Activated gamma-delta T cell (primary cell): Measurements from ENCODE around the gene JPH3.

ENCODE experiments used
- DNase-seq: peaks from one replicate; lab custom pipeline; 2025; lab: John Stamatoyannopoulos, UW

JPH3 gene

DNA sequence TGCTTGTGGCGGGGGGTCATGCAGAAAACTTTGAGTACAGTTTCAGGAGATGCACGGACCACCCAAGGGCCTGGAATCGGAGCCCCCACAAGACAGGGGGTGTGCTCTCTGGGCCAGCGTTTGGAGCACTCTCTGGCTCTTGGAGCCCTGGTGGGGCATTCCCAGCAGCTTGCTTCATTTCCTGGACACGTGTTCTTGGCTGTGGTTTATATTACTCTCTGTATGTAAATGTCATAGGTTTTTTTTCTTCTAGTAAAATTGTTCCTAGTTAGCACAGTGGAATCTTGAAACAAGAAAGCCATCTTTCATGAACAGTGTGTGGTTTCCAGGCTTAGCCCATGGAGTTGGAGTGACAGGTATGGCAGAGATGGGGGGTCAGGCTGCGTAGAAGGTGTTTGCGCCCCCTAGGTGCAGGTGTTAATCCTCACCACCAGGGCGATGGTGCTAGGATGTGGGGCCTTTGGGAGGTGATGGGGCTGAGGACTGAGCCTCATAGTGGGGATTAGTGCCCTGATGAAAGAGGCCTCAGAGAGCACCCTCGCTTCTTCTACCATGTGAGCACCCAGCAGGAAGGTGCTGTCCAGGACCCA is 79.8 kb downstream of the JPH3 start:
- no peak for DNase-seq

DNA sequence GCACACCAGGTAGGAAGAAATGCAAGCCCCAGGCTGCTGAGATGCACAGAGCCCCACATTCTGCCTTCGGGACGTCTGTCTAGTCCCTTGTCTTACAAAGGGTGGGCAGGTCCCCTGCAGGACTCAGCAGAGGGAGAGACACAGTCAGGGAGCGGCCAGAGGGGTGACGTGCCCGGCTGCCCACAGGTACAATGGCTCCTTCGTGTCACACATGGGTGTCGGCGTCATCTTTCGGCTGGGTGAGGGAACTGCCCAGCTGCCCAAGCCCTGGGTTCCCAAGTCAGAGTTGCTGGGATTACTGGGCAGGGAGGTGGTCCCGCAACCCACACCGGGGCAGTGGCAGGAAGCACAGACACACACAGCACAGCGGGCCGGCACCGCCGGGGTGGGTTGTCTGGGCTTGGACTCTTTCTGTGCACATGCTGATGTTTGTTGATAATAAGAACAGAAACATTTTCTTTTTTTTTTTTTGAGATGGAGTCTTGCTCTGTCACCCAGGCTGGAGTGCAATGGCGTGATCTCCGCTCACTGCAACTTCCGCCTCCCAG is 80.6 kb downstream of the JPH3 start:
- no peak for DNase-seq

DNA sequence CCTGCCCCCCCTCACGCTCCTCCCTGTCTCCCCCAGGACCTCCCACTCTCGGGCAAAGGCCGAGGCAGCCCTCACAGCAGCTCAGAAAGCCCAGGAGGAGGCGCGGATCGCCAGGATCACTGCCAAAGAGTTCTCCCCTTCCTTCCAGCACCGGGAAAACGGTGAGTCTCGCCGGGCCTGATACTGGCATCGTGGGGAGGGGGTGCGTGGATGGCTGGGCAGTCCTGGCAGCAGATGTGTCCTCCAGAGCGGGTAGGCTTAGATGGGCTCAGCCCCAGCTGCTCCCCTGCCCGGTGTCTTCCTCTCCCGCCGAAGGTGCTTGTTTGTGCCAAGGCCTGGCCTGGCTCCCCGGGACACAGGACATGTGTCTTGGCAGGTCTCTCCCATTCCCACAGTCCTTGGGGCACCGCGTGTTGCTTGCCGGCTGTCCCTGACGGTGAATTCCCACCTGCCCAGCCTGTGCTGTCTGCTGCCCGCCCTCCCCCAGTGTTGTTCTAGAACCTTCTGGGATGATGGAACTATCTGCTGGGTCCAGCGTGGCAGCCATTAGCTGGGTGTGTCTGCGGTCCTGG is 81.9 kb downstream of the JPH3 start:
- DNase-seq = no peak

DNA sequence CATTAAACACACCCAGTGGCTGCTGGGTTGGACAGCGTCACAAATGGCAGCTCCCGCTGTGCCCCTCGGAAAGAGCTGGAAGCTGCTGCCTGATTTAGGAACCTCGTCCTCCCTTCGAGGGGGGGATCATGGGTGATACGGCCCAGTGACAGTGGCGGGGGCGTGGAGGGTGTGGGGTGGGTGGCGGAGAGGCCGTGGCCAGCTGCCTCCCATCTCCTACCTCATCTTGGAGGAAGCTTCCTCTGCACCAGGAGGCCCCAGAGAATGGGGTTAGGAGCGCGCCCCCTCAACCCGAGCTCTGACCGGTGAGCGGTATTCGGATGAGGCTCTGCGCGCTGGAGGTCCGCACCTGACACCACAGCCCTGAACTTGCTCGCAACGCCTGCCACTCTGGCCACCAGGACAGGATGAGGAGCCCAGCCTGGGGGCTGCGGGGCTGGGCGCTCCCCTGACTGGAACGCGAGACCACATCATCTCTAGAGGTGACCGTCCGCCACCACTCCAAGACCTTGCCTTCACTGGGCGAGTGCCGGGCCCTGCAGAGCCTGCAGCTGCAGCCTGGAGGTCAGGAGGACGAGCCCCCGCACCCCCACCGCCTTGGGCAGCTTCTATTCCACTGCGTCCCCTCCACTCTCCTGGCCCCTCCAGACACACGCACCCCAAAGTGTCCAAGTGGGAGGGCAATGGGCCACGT is 82.5 kb downstream of the JPH3 start:
- no peak for DNase-seq

DNA sequence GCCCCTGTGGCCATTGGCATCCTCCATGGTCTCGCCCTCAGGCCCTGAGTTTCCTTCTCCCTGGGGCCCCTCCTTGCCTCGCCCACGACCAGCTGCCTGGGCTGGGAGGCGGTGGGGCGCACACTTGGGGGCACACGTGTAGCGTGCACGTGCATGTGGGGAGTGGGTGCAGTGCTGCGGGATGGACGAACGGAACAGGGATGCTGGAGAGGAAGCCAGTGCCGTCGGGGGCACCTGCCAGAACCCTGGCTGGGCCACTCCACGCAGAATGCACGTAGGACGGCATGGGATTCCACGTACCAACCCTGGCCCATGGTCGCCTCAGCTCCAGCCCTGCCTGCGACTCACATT is 83.1 kb downstream of the JPH3 start:
- no peak for DNase-seq

DNA sequence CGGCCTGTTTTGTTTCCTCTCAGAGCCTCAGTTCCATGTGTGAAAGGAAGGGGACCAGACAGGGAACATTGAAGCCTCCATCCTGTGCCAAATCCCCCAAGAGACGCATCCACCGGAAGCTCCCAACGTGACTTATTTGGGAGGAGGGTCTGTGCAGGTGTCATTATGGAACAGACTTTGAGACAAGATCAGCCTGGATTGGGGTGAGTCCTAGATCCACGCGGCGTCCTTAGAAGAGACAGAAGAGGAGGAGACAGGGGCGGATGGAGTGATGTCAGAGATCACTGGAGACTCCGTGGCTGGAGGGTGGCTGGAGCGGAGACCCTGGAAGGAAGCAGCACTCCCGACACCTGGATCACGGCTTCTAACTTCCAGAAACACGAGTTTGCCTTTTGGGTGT is 83.5 kb downstream of the JPH3 start:
- DNase-seq = no peak

DNA sequence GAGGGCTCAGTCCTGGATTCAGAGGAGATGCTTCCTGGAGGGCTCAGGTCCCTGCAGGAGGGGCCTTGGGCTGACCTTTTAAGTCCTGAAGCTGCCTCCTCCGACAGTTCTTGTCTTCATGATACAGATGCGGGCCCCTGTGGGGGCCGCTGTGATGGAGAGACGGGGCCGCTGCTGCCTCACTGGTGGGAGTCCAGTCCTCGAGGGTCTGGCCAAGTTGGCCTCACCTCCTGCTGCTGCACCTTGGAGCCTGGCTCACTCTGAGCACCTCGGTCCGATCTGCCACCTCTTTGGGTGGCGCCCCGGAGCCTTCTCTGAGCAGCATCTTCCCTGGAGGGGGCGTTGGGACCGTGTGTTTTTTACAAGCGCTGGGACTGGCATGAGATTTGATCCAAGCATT is 84.4 kb downstream of the JPH3 start:
- no peak for DNase-seq

DNA sequence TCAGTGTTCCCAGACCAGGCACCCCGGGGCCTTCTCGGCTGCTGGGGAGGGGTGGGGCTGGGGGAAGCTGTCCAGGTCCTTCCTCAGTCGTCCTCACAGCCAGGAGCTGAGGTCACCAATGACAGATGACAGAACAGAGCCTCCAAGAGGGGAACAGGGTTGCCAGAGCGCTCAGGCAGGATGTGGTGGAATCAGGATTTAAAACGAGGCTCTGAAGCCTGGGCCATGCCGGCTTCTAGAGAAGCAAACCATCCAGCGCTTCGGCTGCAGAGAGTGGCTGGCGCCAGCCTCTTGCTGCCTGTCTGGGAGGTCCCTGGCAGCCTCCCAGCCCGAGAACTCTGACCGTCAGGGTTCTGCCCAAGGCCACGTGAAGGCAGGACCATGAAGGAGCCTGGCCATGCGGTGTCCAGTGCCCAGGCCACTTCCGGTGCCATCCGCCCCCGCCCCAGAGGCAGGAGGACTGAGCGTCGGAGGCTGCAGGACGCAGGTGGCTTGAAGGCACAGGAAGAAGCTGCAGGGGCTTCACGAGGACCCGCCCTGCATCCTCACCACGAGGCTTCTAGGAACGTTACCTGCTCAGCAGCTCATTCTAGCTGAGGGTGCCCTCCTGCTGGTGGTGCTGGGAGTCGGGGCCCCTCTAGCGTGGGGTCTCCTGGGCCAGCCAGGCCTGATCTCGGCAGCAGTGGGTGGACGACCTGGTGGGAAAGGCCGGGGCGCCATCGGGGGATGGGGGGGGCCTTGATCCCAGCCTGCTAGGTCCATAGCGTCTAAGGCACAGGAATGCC is 85.0 kb downstream of the JPH3 start:
- DNase-seq = no peak

DNA sequence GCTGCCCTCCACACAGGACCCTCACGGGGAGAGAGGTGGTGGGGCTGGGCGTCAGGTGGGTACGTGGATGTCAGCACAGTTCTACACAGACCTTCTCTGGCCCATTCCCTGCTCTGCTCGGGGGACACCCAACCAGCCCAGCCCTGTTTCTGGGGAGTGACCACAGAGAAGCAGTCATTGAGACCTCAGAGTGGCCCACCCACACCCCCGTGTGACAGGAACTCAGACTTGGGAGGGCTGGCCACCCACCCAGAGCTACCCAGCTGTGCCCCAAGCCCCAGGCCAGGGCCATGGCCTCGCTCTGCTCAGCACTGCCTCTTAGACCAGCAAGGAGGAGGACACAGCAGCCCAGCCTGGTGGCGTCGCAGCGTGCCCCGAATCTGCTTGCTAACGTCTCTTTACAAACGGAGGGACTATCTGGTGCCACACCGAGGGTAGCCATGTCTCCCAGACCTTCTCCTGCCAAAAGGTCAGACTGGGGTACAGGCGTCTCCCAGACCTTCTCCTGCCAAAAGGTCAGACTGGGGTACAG is 85.8 kb downstream of the JPH3 start:
- no peak for DNase-seq

DNA sequence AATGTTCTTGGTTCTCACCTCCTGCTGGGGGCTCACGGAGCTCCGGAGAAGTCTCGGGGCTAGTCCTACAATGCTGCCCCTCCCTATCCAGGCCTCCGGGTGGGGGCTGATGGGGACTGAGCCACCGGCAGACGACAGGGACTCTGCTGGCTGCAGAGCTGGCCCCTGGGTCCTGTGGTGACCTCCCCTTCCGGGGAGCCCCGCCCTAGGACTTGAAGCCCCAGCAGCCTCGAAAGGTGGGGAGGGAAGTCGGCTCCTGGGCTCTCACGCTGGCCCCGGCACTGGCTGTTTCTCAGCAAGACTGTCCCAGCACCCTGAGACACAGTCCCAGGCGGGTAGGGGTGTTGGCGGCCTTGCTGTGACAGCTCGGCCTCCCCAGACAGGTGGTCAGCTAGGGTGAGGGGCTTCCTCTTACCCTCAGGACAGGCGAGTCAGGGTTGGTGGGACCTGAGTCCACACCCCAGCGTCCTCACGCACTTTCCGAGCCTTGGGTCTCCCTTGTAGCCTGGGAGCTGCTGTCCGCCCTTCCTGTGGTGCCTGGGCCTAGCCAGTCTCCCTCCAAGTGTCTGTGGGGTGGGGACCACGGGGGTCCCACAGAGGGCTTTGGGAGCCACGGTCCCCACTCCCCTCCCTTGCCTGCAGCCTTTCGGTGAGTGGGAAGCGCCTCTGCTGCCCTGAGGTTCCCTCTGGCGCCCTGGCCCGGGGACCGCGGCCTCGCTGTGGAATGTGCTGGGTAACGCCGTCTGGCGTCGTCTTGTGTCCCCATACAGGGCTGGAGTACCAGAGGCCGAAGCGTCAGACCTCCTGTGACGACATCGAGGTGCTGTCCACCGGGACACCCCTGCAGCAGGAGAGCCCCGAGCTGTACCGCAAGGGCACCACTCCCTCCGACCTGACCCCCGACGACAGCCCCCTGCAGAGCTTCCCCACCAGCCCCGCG is 86.8 kb downstream of the JPH3 start:
- no peak for DNase-seq

DNA sequence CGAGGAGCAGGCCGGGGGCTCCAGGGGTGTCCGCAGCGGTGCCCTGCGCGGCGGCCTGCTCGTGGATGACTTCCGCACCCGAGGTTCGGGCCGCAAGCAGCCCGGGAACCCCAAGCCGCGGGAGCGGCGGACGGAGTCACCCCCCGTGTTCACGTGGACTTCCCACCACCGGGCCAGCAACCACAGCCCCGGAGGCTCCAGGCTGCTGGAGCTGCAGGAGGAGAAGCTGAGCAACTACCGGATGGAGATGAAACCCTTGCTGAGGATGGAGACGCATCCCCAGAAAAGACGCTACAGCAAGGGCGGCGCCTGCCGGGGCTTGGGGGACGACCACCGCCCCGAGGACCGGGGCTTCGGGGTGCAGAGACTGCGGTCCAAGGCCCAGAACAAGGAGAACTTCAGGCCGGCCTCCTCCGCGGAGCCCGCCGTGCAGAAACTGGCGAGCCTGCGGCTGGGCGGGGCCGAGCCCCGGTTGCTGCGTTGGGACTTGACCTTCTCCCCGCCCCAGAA is 87.7 kb downstream of the JPH3 start:
- DNase-seq = no peak

DNA sequence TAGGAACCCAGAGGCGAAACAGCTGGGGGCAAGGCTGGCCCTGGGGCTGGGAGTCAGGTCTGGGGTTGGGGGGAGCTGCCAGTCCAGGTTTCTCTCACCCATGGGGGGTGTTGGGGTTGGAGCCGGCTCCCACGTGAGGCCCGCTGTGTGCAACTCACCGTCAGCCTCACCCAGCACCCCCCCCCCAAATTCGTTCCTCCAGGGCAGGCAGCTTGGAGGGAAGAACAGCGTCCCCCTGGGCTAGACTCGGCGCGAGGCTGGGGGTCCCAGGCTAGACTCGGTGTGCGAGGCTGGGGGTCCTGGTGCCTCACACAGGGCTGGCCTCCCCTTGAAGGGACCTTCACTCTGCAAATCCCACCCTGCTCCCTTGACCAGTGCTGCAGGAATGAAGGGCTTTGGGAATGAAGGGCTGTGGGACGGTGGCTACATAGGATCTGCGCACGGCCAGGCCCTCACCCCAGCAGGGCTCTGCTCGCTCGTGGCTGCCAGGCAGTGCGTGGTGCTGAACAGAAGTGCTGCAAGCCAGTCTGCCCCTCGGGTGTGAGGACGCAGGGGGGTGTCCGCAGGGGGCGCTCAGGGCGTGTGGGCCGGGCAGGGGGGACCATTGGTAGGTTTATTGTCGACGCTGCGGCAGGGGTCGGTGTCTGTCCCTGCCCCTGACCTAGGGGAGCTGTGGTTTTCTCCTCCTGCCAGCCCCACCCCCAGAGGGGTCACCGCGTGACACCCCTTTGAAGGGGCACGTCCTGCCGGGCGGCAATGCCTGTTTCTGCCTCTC is 88.8 kb downstream of the JPH3 start:
- DNase-seq = no peak

DNA sequence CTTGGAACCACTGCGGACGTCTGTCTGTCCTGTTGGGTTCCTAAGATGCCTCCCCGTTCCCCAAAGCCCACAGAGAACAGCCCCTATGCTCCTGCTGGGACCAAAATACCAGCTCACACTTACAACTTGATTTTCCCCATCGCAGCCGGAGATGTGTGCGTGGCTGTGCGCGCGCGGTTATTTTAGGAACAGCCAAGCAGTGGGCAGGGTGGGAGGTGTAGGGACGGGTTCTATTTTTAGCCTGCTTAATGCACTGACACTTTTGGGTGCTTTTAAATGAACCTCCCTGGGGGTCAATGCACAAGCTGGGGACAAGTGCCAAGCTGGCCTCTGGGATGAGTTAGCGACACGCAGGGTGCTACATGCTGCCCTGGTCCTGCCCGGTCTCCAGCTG is 89.4 kb downstream of the JPH3 start:
- no peak for DNase-seq

DNA sequence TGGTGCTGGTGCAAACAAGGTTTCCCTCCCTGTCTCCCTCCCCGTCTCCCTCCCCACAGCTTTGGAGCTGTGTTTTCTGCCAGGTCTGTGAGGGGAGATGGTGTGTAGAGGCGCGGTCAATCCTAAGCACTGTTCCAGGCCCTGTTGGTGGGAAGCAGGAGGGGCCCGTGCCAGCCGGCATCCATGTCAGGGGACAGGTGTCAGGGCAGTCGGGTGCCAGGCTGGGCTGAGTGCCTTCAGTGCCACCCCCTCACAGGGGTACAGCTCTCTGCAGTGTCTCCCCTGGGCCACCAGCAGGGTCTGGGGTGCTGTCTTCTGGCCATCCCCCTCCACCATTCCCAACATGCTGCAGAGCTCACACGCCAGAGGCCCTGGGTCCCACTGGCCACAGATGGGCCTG is 89.9 kb downstream of the JPH3 start:
- no peak for DNase-seq

DNA sequence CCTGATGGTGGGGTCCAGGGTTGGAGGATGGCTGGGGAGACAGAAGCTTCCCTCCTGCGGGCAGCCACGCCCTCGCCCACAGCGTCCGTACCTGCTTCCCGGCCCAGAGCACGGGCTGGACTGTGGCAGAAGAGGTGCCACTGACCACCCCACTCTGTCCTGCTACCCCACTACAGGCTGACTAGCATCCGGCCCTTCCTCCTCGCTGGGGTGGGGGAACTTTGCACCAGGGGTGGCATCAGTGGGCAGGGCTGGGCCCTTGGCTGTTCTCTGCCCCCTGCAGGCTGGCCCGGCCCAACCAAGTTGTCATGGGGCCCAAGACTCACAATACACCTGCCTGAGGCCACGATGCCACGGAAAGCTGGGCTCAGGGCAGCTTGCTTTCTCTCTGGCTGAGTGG is 90.4 kb downstream of the JPH3 start:
- no peak for DNase-seq

DNA sequence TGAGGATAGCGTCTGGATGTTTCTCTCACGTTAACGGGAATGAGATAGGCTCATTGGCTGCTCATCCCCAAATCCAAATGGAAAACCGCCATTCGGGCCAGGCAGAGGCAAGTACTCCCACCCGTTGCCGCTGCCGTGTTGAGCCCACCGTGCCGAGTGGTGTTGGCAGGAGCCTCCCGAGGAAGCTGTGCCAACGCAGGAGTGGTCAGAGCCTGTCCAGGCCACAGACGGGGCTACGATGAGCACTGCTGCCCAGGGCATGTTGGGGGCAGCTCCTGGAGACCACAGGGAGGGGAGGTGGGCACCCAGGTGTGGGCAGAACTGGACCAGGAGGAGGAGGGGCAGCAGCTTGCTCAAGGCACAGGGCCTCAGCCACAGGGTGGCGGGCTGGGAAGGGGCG is 91.5 kb downstream of the JPH3 start:
- no peak for DNase-seq

DNA sequence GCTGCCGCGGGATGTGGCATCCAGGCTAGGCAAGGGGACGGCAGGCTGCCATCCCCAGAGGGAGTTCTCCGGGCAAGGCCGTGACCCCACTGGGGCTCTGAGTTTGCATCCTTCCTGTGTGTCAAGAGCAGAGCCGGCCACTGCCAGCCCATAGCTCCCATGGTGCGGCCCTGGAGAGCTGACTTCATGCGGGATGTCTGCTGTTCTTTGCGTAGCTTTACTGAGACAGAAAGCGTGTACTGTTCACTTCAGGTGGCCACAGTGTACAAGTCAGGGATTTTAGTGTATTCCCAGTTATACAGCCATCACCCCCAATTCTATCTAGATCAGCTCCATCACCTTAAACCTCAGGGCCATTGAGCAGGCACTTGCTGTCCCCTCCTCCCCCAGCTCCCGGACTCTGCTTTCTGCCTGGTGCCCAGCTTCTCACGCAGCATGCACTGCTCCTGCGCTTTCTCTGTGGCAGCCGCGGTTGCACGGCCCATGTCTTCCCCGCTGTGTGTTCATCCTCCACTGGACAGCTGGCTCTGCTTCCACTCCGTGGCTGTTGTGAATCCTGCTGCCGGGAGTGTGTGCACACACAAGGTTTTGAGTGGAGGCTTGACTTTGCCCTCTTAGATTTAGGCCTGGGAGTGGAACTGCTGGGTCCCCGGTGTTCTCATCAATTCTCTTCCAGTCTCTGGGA is 92.3 kb downstream of the JPH3 start:
- DNase-seq = no peak

DNA sequence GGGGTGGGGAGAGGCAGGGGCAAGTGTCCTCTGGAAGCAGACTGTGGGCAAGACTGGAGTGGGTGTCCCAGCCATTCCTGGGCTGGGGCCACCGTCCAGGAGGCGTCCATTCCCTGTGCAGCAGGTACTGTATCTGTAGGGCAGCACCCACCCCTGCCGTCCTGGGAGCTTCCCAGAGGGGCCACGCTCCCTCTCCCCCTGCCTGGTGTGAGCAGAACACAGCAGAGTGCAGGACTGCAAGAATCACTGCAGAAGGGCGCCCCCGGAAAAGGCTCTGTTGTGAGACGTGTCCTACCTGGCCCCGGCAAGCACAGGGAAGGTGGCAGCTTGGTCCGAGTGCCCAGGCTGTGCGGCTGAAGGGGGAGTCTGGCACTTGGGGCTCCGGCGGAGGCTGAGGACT is 93.2 kb downstream of the JPH3 start:
- DNase-seq = no peak

DNA sequence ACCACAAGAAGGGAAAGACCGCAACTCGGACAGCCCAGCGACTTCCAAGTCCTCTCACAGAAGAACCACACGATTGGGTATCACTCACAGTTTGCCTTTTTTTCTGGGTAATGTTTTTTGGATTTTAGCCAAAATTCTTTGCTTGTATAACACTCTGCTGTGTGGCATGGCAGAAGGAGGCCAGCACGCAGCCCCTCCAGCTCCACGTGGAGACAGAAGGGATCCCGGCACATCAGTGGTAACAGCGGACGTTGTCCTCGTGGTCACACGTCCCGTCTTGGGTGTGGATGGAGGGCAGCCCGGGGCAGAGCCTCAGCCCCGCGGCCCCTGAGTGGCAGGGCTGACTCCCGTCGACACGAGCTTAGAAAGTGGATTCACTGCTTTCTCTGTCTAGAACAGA is 94.4 kb downstream of the JPH3 start:
- no peak for DNase-seq

DNA sequence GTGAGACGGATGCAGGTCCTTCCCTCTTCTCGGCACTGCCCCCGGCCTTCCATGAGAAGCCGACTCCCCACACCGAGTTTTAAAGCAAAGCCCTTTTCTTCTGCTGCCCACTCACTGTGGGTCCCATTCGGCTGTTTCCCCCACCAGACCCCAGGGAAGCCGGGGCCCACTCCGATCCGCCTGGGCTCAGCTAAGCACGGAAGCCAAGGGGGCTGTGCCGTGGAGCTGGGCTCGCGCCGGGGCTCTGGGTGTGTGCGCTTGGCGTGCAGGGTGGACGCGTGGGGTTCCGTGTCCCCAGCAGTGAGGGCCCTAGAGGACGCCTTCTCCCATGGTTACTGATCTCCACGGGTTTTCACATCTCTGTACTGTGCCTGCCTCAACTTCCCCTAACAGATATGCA is 94.9 kb downstream of the JPH3 start:
- DNase-seq = no peak
